ENCODE results near the gene BIRC3. TPM values are rescaled to one million over a fixed set of nuclear protein-coding genes. Genes with fewer than 3 reads are reported as not detected.

The BIRC3 gene
- total RNA-seq, 2 experiments from 2014 or later = 27.2 to 66.9 TPM

- intact Hi-C loops (cut with micrococcal nuclease; ENCODE audit: unreplicated experiment) = no loop called here
- peak overlapping the region; percentile 96 for H2AFZ ChIP-seq (ENCODE audit: low read length)
- peak overlapping the region; percentile 42 for H3K27ac ChIP-seq (ENCODE audit: low read depth, low read length, poor library complexity, severe bottlenecking)
- peak overlapping the region; percentile 45 for H3K4me3 ChIP-seq (ENCODE audit: low read depth, low read length, poor library complexity, severe bottlenecking)
- BruUV-seq (replicated peaks) = no TSS peak
- H4K20me1 ChIP-seq (ENCODE audit: insufficient read depth, low read length) = no peaks in the 10 kb centered on the region
- DNase-seq (ENCODE audit: low spot score) = no peak
- H3K4me1 ChIP-seq (ENCODE audit: insufficient read depth, low read length, poor library complexity, severe bottlenecking) = peaks cover 56% of the 10 kb centered on the region
- no peaks in the 10 kb centered on the region for H3K9me3 ChIP-seq (ENCODE audit: low read length)
- H3K36me3 ChIP-seq (ENCODE audit: insufficient read depth, low read length) = no peaks in the 10 kb centered on the region
- CTCF ChIA-PET (ENCODE audit: unreplicated experiment) = no interaction called here
- peak overlapping the region; percentile 69 for H3K4me2 ChIP-seq (ENCODE audit: low read length)
- TF ChIP-seq CTCF (conservative IDR thresholded peaks at IDR 0.05; ENCODE audit: low read length) (no peak), EZH2phosphoT487 (IDR thresholded peaks at IDR 0.05; ENCODE audit: borderline replicate concordance, low read depth, low read length) (no peak)
- POLR2A ChIA-PET = interaction anchor here (0.6 to 12.5 kb wide), 5 partner anchors 8 to 30 kb away, joined by 3 to 102 read pairs (median 3); no protein-coding TSS in a partner anchor
- peaks cover 2% of the 10 kb centered on the region; the same call in 1 of the 2 replicates for H3K79me2 ChIP-seq (ENCODE audit: insufficient read depth, low read depth, low read length)
- H3K9me2 ChIP-seq (ENCODE audit: insufficient read depth, low read length) = no peaks in the 10 kb centered on the region
Observed at GRCh38 chr11:102312667-102313066, 4.6 kb upstream of the BIRC3 start.

GRCh38 chr11:102313238-102313940 is 3.9 kb upstream of the BIRC3 start:
- Histone ChIP-seq H3K4me1 (ENCODE audit: insufficient read depth, low read length, poor library complexity, severe bottlenecking) (peaks cover 48% of the 10 kb centered on the region), H3K36me3 (ENCODE audit: insufficient read depth, low read length) (no peaks in the 10 kb centered on the region), H3K4me2 (ENCODE audit: low read length) (peak overlapping the region; percentile 69), H2AFZ (ENCODE audit: low read length) (peak overlapping the region; percentile 96), H3K4me3 (ENCODE audit: low read depth, low read length, poor library complexity, severe bottlenecking) (peak overlapping the region; percentile 45), H3K27ac (ENCODE audit: low read depth, low read length, poor library complexity, severe bottlenecking) (peak overlapping the region; percentile 42), H3K9me3 (ENCODE audit: low read length) (no peaks in the 10 kb centered on the region), H4K20me1 (ENCODE audit: insufficient read depth, low read length) (no peaks in the 10 kb centered on the region), H3K79me2 (ENCODE audit: insufficient read depth, low read depth, low read length) (peaks cover 9% of the 10 kb centered on the region), H3K9me2 (ENCODE audit: insufficient read depth, low read length) (no peaks in the 10 kb centered on the region)
- CTCF ChIA-PET (ENCODE audit: unreplicated experiment) = interaction anchor here (1.1 kb wide), 1 partner anchor 19 kb away, joined by 4 read pairs; no protein-coding TSS in a partner anchor
- POLR2A ChIA-PET = interaction anchor here (0.8 to 12.5 kb wide), 8 partner anchors 11 to 247 kb away, joined by 3 to 102 read pairs (median 4); no protein-coding TSS in a partner anchor
- DNase-seq (ENCODE audit: low spot score) = peak; percentile 30
- no TSS peak for BruUV-seq (replicated peaks)
- TF ChIP-seq CTCF (conservative IDR thresholded peaks at IDR 0.05; ENCODE audit: low read length) (no peak), EZH2phosphoT487 (IDR thresholded peaks at IDR 0.05; ENCODE audit: borderline replicate concordance, low read depth, low read length) (no peak)
- intact Hi-C loops (cut with micrococcal nuclease; ENCODE audit: unreplicated experiment) = no loop called here

- H3K79me2 ChIP-seq (ENCODE audit: insufficient read depth, low read depth, low read length) = peaks cover 23% of the 10 kb centered on the region
- ChIA-PET CTCF (ENCODE audit: unreplicated experiment) (interaction anchor here (1.0 to 2.2 kb wide), 2 partner anchors 20 to 78 kb away, joined by 3 to 8 read pairs; no protein-coding TSS in a partner anchor), POLR2A (interaction anchor here (0.6 to 12.5 kb wide), 6 partner anchors 8 to 112 kb away, joined by 3 to 102 read pairs (median 4); no protein-coding TSS in a partner anchor)
- TF ChIP-seq CTCF (conservative IDR thresholded peaks at IDR 0.05; ENCODE audit: low read length) (no peak), EZH2phosphoT487 (IDR thresholded peaks at IDR 0.05; ENCODE audit: borderline replicate concordance, low read depth, low read length) (no peak)
- intact Hi-C loops (cut with micrococcal nuclease; ENCODE audit: unreplicated experiment) = no loop called here
- H4K20me1 ChIP-seq (ENCODE audit: insufficient read depth, low read length) = no peaks in the 10 kb centered on the region
- peak overlapping the region; percentile 21; the same call in 1 of the 2 replicates for H3K4me2 ChIP-seq (ENCODE audit: low read length)
- peaks cover 3% of the 10 kb centered on the region; the same call in 1 of the 2 replicates for H3K36me3 ChIP-seq (ENCODE audit: insufficient read depth, low read length)
- H3K27ac ChIP-seq (ENCODE audit: low read depth, low read length, poor library complexity, severe bottlenecking) = peak overlapping the region; percentile 23
- DNase-seq (ENCODE audit: low spot score) = no peak
- no TSS peak for BruUV-seq (replicated peaks)
- H3K9me2 ChIP-seq (ENCODE audit: insufficient read depth, low read length) = no peaks in the 10 kb centered on the region
- H3K9me3 ChIP-seq (ENCODE audit: low read length) = no peaks in the 10 kb centered on the region
- peaks cover 47% of the 10 kb centered on the region for H3K4me1 ChIP-seq (ENCODE audit: insufficient read depth, low read length, poor library complexity, severe bottlenecking)
- peak overlapping the region; percentile 96; the same call in 1 of the 2 replicates for H2AFZ ChIP-seq (ENCODE audit: low read length)
- H3K4me3 ChIP-seq (ENCODE audit: low read depth, low read length, poor library complexity, severe bottlenecking) = no peak overlapping the region
Observed at GRCh38 chr11:102314784-102315183, 2.5 kb upstream of the BIRC3 start.
